Effector memory CD4-positive, alpha-beta T cell (primary cell): Measurements from ENCODE around the gene NAV2.

Source experiments
- DNase-seq, 3 donors: peaks; one replicate each; pipeline ENCODE4 v3.0.0-alpha.2; 2020
- H3K27ac ChIP-seq: 2 replicates; pipeline ENCODE4 v1.7.0; 2013; ENCODE audit warnings: mild to moderate bottlenecking, low read length, moderate library complexity; ENCODE audit not compliant: insufficient read depth, poor library complexity, severe bottlenecking
- H3K27me3 ChIP-seq: replicated peaks from 2 replicates; pipeline ENCODE4 v1.7.0; 2013; ENCODE audit warnings: mild to moderate bottlenecking, low read length; ENCODE audit not compliant: insufficient read depth, control insufficient read depth, poor library complexity, severe bottlenecking
- H3K36me3 ChIP-seq: 2 replicates; pipeline ENCODE4 v1.7.0; 2013; ENCODE audit warnings: mild to moderate bottlenecking, low read length, moderate library complexity; ENCODE audit not compliant: control insufficient read depth, insufficient read depth
- H3K4me1 ChIP-seq: 2 replicates; pipeline ENCODE4 v1.7.0; 2013; ENCODE audit warnings: low read length, mild to moderate bottlenecking; ENCODE audit not compliant: control insufficient read depth, insufficient read depth, poor library complexity, severe bottlenecking
- H3K4me3 ChIP-seq: 2 replicates; pipeline ENCODE4 v1.7.0; 2013; ENCODE audit warnings: low read length, low read depth, mild to moderate bottlenecking; ENCODE audit not compliant: insufficient read depth, poor library complexity, severe bottlenecking
- H3K9me3 ChIP-seq: 2 replicates; pipeline ENCODE4 v1.7.0; 2013; ENCODE audit warnings: mild to moderate bottlenecking, low read length, moderate library complexity; ENCODE audit not compliant: control insufficient read depth

The NAV2 gene

DNA sequence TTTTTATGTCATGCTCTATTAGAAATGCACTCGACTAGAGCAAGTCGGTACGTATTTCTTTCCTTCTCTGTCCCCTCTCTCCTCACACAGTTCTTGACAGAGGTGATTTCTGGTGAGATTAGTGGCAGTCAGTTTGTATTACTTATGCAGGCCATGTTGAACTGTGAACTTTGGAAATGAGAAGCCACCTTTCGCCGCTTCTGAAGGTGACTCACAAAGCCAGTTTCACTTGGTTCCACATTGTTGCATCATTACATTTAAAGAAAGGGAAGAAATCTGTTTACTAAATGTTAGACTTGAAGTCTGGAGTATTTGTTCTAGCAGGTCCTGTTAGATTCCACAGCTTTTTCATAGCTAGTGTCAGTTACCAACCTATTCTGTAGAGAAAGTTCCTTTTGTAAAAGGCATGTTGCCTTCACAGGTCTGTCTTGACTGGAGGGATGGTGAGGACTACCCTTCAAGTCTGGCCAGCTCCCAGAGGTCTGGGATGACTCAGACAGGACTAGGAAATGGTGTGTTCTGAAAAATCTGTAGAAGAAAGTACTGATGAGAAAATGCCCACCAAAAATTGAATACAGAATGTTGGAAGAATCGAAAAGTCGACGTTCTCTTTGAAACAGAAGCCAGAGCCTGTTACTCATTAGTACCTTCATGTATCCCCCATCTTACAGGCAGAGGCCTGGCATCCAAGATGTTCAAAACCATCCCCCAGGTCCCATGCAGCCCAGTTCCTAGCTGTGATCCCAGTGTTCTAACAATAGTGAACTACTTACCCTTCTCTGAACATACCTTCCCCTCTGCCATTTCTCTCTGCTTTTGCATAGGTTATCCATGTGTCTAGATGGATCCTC, 266.3 kb downstream of the NAV2 start:
- DNase-seq: no peak
- Histone ChIP-seq H3K27me3 (no peaks in the 10 kb centered on the region), H3K4me1 (no peaks in the 10 kb centered on the region), H3K4me3 (no peak overlapping the region), H3K36me3 (no peaks in the 10 kb centered on the region), H3K9me3 (no peaks in the 10 kb centered on the region), H3K27ac (no peak overlapping the region)

DNA sequence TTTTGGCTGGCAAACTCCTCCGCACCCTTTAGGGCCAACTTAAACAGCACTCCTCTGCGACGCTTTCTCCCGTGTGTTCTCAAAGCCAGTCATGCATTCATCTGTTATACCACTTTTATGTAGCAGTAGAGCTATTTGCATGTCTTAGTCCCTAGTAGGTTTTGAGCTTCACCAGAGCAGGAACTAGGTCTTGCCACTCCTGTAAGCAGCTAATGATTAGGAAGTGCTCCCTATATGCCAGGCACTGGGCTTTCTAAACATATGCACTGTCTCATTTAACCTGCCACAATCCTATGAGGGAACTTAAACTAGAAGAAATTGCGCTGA, 266.8 kb downstream of the NAV2 start:
- DNase-seq: no peak
- no peak overlapping the region for H3K4me3 ChIP-seq
- no peaks in the 10 kb centered on the region for H3K27me3 ChIP-seq
- no peak overlapping the region for H3K27ac ChIP-seq
- no peaks in the 10 kb centered on the region for H3K36me3 ChIP-seq
- H3K4me1 ChIP-seq: no peaks in the 10 kb centered on the region
- no peaks in the 10 kb centered on the region for H3K9me3 ChIP-seq

- H3K4me3 ChIP-seq: no peak overlapping the region
- DNase-seq: no peak
- H3K27me3 ChIP-seq: no peaks in the 10 kb centered on the region
- H3K9me3 ChIP-seq: no peaks in the 10 kb centered on the region
- no peaks in the 10 kb centered on the region for H3K4me1 ChIP-seq
- H3K36me3 ChIP-seq: no peaks in the 10 kb centered on the region
- no peak overlapping the region for H3K27ac ChIP-seq
Observed at GRCh38 chr11:19980388-19980787, 267.8 kb downstream of the NAV2 start.

GRCh38 chr11:19980957-19981669, 268.5 kb downstream of the NAV2 start:
- DNase-seq: no peak
- Histone ChIP-seq H3K27me3 (no peaks in the 10 kb centered on the region), H3K9me3 (no peaks in the 10 kb centered on the region), H3K4me1 (no peaks in the 10 kb centered on the region), H3K27ac (no peak overlapping the region), H3K4me3 (no peak overlapping the region), H3K36me3 (no peaks in the 10 kb centered on the region)

- DNase-seq: no peak
- Histone ChIP-seq H3K27me3 (no peaks in the 10 kb centered on the region), H3K36me3 (no peaks in the 10 kb centered on the region), H3K4me1 (no peaks in the 10 kb centered on the region), H3K9me3 (no peaks in the 10 kb centered on the region), H3K4me3 (no peak overlapping the region), H3K27ac (no peak overlapping the region)
Observed at GRCh38 chr11:19982774-19983495, 270.3 kb downstream of the NAV2 start.

- no peaks in the 10 kb centered on the region for H3K27me3 ChIP-seq
- H3K36me3 ChIP-seq: no peaks in the 10 kb centered on the region
- no peaks in the 10 kb centered on the region for H3K4me1 ChIP-seq
- no peak for DNase-seq
- H3K9me3 ChIP-seq: no peaks in the 10 kb centered on the region
- no peak overlapping the region for H3K27ac ChIP-seq
- no peak overlapping the region for H3K4me3 ChIP-seq
Observed at GRCh38 chr11:19984048-19984742, 271.6 kb downstream of the NAV2 start.

DNA sequence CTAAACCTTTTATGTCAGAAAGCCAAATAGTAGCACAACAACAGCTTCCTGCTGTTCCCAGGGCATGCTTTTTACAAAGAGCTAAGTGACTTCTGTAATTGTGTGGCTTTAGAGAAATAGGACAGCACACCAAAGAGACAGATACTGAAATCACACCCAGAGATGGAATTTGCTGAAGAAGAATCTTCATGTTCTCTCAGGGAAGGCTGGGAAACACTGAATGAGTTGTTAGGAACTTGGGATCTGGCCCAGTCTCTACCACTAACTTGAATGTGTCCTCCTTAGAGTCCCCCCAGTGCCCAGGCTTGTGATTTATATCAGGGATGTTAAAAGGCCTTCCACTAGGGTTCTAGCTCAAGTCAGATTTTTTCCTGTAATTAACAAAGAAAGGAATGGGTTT, 272.5 kb downstream of the NAV2 start:
- H3K27ac ChIP-seq: no peak overlapping the region
- no peaks in the 10 kb centered on the region for H3K4me1 ChIP-seq
- no peak for DNase-seq
- H3K4me3 ChIP-seq: no peak overlapping the region
- H3K36me3 ChIP-seq: no peaks in the 10 kb centered on the region
- no peaks in the 10 kb centered on the region for H3K9me3 ChIP-seq
- H3K27me3 ChIP-seq: no peaks in the 10 kb centered on the region

GRCh38 chr11:19987331-19987801, 274.7 kb downstream of the NAV2 start:
- H3K36me3 ChIP-seq: no peaks in the 10 kb centered on the region
- H3K4me1 ChIP-seq: no peaks in the 10 kb centered on the region

DNA sequence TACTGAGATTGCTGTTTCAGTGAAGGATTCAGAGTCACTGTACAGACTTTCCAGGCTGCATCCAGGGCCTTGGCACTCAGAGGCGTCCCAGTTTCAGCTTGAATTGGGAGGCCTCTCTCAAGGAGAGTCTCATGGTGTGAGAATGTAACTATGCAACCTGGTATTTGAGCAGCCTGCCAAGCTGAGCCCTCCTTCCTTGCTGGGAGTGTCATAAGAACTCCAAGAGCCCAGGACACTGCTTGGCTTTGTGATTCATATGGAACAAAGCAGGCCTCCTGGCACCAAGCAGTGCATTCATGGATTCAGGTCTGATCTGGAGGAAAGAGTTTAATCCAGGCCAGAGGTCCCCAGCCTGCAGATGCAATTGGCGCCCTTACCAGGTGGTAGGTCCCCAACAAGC, 276.0 kb downstream of the NAV2 start:
- Histone ChIP-seq H3K27ac (no peak overlapping the region), H3K36me3 (no peaks in the 10 kb centered on the region), H3K27me3 (no peaks in the 10 kb centered on the region), H3K9me3 (no peaks in the 10 kb centered on the region), H3K4me3 (no peak overlapping the region), H3K4me1 (no peaks in the 10 kb centered on the region)
- DNase-seq: no peak

More at GRCh38 chr11:19987331-19987801, 274.7 kb downstream of the NAV2 start:
- no peaks in the 10 kb centered on the region for H3K9me3 ChIP-seq
- H3K27ac ChIP-seq: no peak overlapping the region
- H3K27me3 ChIP-seq: no peaks in the 10 kb centered on the region
- H3K4me3 ChIP-seq: no peak overlapping the region
- DNase-seq: no peak
